ENCODE results near the gene ARHGAP26.

ARHGAP26 gene

GRCh38 chr5:142753116-142753631 is 17.0 kb upstream of the ARHGAP26 start:
- TF ChIP-seq FOXP2 (optimal IDR thresholded peaks at IDR 0.05; ENCODE audit: borderline replicate concordance, extremely low read depth, extremely low read length, insufficient read depth), result no peak
- TF ChIP-seq REST (IDR thresholded peaks at IDR 0.05; ENCODE audit: insufficient read depth in 1 of 2, low read depth in 2 of 2, low read length in 2 of 2), result no peak
- no peak for TF ChIP-seq TAF1 (IDR thresholded peaks at IDR 0.05; ENCODE audit: borderline replicate concordance, insufficient read depth, low read length)

GRCh38 chr5:142754031-142754430 is 16.1 kb upstream of the ARHGAP26 start:
- TF ChIP-seq FOXP2 (optimal IDR thresholded peaks at IDR 0.05; ENCODE audit: borderline replicate concordance, extremely low read depth, extremely low read length, insufficient read depth) (no peak), POLR2AphosphoS5 (IDR thresholded peaks at IDR 0.05; ENCODE audit: low read depth, low read length) (no peak), SIN3A (IDR thresholded peaks at IDR 0.05; ENCODE audit: borderline replicate concordance, insufficient read depth, low read length) (no peak), REST (IDR thresholded peaks at IDR 0.05; ENCODE audit: insufficient read depth in 1 of 2, low read depth in 2 of 2, low read length in 2 of 2) (no peak), TAF1 (IDR thresholded peaks at IDR 0.05; ENCODE audit: borderline replicate concordance, insufficient read depth, low read length) (no peak)

- TF ChIP-seq SIN3A (IDR thresholded peaks at IDR 0.05; ENCODE audit: borderline replicate concordance, insufficient read depth, low read length) (no peak), TAF1 (IDR thresholded peaks at IDR 0.05; ENCODE audit: borderline replicate concordance, insufficient read depth, low read length) (no peak), POLR2AphosphoS5 (IDR thresholded peaks at IDR 0.05; ENCODE audit: low read depth, low read length) (no peak), REST (IDR thresholded peaks at IDR 0.05; ENCODE audit: insufficient read depth in 1 of 2, low read depth in 2 of 2, low read length in 2 of 2) (no peak), FOXP2 (optimal IDR thresholded peaks at IDR 0.05; ENCODE audit: borderline replicate concordance, extremely low read depth, extremely low read length, insufficient read depth) (no peak)
Measured at GRCh38 chr5:142756576-142756975, 13.6 kb upstream of the ARHGAP26 start.

- TF ChIP-seq REST (IDR thresholded peaks at IDR 0.05; ENCODE audit: insufficient read depth in 1 of 2, low read depth in 2 of 2, low read length in 2 of 2), result no peak
- no peak for TF ChIP-seq SIN3A (IDR thresholded peaks at IDR 0.05; ENCODE audit: borderline replicate concordance, insufficient read depth, low read length)
- TF ChIP-seq FOXP2 (optimal IDR thresholded peaks at IDR 0.05; ENCODE audit: borderline replicate concordance, extremely low read depth, extremely low read length, insufficient read depth), result no peak
- TF ChIP-seq TAF1 (IDR thresholded peaks at IDR 0.05; ENCODE audit: borderline replicate concordance, insufficient read depth, low read length), result no peak
Measured at GRCh38 chr5:142757564-142757963, 12.6 kb upstream of the ARHGAP26 start.

Data from PFSK-1 (cell line).